Muscle of back (tissue), 11 donors: ENCODE measurements around the gene METRNL. TPM values are rescaled to one million over a fixed set of nuclear protein-coding genes. Genes with fewer than 3 reads are reported as not detected.
"Not testable (repeated sequence)": the region's sequence is repeated elsewhere in the genome, so short reads cannot be mapped to it uniquely, and the experiment has no call there.

Source experiments
- DNase-seq, 3 donors: peaks; one replicate each; pipeline versions ENCODE4 v3.0.0 to v3.0.0-alpha.2; 2013
- polyA plus RNA-seq, 10 donors: library from polyadenylated mRNA; unstranded; fragments of 120-200 nt; gene quantifications; one replicate each; pipeline ENCODE4 v1.2.1, GENCODE V29; 2013; ENCODE audit not compliant: insufficient read length in 10 of 10

METRNL gene
- polyA plus RNA-seq, 10 donors: 16.0 to 38.7 (median 23.9) TPM

DNA sequence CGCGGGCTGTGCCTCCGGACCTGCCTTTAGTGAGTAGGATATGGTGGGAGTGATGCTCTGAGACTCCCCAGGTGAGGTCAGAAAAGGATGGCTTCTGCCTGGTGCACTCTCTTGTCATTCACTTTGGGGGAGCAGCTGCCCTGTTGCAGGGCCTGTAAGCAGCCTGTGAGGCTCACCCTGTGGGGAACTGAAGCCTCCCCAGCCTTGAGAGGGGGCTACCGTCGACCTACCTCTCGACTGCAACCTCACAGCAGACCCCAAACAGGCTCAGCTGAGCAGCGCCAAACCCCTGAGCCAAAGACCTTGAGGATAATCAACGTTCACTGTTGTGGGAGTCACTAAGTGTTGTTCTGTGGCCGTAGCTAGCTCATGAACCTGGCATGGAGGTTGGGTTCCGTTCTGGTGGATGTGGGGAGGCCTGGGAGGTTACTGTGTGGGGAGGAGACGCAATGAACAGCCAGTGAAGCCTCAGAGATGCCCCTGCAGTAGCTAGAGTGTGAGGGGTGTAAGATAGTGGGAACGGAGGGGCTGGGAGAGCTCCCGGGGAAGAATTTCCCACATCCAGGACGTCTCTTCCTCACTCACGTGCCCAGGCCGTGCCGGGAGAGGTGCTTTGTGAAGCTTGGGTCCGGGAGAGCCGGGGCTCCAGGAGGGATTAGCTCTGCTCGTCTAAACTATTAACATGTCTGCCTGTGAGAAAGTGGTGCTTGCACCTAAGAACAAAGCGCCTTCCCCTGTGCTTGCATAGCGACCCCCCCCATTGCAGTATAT lies 38.8 kb downstream of the METRNL start:
- DNase-seq: no peak

DNA sequence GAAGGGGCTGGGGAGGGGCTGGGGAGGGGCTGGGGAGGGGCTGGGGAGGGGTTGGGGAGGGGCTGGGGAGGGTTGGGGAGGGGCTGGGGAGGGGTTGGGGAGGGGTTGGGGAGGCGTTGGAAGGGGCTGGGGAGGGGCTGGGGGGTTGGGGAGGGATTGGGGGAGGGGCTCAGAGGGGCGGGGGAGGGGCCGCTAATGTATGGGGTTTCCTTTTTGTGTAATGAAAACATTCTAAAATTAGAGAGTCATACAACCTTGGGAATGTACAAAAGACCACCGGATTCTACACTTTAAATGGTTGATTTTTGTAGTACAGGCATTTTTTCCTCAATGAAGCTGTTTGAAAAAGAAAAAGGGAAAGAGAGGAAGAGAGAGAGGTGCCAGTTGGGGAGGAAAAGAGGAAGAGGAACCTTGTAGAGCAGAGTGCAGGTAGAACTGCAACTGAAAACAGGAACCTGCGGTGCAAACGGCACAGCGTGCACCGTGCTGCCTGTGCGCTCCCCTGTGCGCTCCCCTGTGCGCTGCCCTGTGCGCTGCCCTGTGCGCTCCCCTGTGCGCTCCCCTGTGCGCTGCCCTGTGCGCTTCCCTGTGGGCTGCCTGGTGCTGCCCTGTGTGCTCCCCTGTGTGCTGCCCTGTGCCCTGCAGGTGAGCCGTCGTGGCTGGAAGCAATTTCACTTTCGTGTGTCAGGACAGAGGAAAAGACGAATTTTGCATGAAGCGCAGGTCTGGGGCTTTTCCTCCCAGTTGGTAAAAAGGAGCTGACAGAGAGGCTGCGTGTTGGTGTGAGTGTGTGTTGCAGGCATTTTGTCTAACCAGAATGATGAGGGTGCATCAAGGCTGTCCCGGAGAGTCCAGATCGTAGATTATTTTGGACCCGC lies 40.8 kb downstream of the METRNL start:
- no peak for DNase-seq

- not testable (repeated sequence) for DNase-seq
Observed at GRCh38 chr17:83121473-83121872, 42.1 kb downstream of the METRNL start.

GRCh38 chr17:83121921-83122820 lies 42.8 kb downstream of the METRNL start:
- no peak for DNase-seq

DNA sequence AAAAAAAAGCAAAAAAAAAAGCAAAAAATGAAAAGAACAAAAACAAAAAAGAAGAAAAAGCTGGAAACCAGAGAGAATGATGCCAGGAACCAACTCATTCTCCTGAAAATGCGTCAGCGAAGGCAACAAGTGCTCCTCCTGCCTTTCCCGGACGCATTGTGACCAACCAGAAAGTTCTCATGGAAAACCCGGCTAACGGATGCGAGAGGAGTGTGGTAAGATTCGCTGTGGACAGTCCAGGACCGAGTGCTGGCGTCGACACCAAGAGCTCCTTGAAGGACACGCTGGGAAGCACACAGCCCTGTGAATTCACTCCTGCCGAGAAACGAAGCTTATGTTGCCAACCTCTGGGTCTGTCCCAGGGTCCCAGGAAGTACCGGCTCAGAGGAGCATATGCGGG lies 43.4 kb downstream of the METRNL start:
- no peak for DNase-seq

DNA sequence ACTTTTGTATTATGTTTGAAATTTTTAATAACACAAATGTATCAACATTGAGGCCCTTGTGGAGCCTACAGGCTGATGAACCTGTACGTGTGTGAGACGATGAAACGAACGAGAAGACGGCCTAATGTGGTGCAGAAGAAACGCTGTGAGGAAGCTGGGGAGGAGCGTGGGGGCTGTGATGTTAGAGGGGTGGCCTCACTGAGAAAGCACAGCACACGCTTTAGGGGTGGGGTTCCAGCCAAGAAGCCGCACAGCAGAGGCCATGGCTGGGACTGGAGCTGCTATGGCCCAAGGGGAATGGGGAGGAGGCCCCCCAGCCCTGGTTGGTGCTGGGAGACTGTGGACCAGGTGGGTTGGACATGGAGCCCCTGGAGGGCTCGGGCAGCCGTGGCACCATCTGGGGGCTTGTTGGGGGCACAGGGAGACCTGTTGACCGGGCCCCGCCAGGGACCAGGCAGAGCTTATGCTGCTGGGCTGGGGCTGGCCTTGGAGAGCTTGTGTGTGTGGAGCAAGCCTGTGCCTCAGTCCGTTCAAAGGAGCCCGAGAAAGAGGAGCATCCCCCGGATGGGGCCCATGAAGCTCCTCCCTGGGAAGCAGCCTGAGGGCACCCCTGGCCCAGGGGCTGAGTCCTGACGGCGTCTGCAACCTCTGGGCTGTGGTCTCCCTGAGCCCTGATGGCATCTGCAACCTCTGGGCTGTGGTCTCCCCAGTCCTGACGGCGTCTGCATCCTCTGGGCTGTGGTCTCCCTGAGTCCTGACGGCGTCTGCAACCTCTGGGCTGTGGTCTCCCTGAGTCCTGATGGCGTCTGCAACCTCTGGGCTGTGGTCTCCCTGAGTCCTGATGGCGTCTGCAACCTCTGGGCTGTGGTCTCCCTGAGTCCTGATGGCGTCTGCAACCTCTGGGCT lies 44.7 kb downstream of the METRNL start:
- no peak for DNase-seq

DNA sequence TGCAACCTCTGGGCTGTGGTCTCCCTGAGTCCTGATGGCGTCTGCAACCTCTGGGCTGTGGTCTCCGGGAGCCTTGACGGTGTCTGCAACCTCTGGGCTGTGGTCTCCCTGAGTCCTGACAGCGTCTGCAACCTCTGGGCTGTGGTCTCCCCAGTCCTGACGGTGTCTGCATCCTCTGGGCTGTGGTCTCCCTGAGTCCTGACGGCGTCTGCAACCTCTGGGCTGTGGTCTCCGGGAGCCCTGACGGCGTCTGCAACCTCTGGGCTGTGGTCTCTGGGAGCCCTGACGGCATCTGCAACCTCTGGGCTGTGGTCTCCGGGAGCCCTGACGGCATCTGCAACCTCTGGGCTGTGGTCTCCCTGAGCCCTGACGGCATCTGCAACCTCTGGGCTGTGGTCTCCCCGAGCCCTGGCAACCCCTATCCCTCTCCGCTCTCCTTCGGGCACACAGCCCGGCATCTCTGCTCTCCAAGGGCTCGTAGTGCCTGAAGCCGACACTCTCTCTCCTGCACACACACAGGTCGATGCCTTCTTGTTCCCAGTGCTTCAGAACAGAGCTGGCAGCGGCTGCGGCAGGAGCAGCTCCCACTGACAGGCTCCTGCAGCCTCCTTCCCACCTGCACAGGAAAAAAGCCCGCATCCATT lies 45.6 kb downstream of the METRNL start:
- no peak for DNase-seq

DNA sequence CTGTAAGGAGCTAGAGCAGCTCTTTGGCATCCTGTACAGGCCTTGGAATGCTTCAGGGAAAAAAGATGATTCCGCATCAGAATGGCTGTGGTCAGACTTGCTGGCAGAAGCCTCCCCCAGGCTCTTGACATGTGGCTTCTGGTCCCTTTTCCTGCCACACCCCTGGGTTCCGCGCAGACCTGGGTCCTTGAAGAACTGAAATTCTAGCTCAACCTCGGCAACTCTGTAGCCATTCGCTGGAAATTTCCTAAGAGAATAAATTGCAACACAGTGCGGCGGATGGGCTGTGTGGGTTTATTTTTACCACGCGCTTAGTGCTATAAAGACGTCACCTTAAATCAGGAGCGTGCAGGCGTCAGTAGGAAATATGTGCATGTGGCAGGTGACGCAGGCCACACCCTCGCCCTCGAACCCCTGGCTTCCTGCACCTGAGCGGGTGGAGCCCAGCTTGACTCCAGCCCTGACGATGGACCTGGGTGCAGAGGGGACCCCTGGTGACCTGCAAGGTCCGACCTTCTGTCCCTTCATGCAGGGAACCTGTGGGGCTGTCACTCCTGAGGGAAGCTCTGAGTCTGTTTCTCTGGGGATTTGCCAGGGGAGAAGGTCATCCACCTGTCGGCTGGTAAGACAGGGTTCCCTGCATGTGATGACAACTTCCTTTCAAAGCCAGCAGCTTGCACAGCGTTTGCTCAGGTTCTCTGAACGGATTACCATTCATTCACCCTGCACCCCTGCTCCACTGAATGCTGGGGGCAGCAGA lies 46.3 kb downstream of the METRNL start:
- DNase-seq: peak in 1 of 3 donors; percentile 42

DNA sequence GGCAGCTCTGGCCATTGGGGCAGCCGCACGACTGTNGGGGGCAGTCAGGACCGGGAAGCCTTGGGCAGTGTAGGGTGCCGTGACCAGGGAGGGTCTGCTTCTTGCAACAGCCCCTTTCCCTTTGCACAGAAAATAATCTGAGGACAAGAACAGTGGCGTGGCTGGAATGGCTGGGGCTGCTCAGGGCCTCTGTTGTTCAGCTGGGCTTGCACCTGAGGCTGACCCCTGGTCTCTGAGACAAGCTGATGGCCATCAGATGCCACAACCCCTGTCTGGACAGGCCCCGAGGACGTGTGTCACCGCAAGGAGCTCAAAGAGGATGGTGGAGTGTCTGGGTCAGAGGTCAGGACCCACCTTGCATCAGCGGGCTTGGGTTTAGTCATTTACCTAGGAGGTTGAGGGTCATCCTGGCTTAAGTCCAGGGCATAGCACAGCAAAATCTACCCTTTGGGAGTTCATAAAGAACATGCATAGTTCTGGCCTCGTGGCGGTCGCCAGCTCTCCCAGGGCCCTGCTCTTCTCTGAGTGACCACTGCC lies 46.9 kb downstream of the METRNL start:
- DNase-seq: no peak

GRCh38 chr17:83127431-83128160 lies 48.2 kb downstream of the METRNL start:
- no peak for DNase-seq

- no peak for DNase-seq
Observed at GRCh38 chr17:83128306-83129240, 49.2 kb downstream of the METRNL start.

DNA sequence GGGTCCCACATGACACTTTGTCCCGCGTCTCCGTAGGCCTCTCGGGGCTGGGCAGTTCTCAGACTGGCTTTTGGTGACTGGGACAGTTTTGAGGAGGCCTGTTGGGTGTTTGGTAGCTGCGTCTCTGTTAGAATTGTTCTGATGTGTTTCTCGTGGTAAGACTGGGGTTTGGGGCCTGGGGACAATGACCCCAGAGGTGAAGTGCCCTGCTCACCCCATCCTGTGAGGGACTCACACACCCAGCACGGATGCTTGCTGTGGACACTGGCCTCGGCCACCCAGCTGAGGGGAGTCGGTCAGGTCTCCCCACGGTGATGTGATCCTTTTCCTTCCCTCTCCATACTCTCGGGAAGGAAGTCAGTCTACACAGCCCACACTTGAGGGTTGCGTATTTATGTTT lies 50.3 kb downstream of the METRNL start:
- DNase-seq: no peak

DNA sequence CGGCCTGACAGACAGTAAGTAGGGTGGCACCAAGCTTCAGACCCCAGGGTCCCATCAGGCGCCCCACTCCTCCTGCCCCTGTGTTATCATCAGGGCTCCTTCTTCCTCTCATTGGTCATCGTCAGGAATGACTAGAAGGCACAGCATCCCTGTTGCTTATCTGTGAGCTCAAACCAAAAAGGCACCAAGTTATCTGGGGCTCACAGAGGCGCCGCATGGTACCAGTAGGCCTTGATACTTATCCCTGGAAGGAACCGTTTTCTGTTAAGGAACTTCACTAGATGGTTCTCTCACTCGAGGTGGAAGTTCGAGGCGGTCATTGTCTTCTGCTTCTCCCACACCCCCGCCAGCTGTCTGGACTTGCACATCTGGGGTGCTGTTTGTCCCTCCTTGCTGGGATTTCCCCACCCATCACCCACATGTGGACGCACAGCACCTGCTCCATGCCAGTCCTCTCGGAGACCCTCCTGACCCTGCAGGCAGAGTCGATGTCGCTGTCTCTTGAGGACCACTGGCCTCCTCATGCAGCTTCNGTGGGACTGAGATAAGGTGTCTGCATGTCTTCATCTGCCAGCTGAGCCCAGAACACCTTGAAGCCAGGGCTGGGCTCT lies 52.1 kb downstream of the METRNL start:
- DNase-seq: no peak

GRCh38 chr17:83132251-83133081 lies 53.1 kb downstream of the METRNL start:
- DNase-seq: no peak

DNA sequence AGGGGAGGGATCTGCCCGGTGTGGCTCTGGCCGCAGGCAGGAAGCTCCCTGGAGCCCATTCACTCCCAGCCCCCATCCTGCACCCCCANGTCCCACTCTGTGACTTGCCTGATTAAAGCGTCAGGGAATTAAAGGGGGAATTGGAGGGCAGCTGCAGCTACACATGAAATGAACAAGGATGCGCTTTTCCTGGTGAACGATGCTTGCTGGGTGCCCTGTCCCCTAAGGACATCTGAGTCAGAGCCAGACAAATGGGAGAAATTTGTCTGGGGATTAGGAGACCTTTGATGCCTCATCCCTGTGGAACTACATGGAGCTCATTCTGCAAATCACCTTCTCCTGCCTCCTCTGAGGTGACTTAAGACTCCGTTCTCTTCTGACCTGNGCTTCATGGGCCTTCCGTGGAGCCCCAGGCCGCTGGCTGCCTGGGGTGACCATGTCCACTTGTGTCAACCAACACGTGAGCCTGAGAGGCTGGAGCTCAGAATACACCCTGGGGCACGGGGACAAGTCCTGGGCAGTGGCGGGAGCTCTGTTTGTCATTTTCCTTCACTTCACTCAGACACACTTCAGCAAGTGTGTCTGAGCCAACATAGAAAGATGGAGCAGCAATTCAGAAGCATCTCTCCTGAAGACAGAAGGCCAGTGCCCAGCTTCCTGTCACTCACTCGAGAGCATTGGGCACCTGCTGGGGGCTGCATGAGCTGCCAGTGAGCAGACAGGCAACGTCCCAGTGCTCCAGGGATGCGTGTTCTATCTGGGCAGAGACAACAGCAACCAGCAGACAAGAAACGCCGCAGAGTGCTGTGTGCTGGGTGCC lies 54.1 kb downstream of the METRNL start:
- no peak for DNase-seq
